GM21515 (cell line): ENCODE results near the gene CHD5.
"Not testable (repeated sequence)": the region's sequence is repeated elsewhere in the genome, so short reads cannot be mapped to it uniquely, and the experiment has no call there.

Source experiments
- ATAC-seq: cut with Tn5 transposase; IDR thresholded peaks from one replicate; pipeline ENCODE4 v1.9.1; 2021; ENCODE audit not compliant: unreplicated experiment

Gene CHD5

GRCh38 chr1:6088956-6089355 is 91.2 kb downstream of the CHD5 start:
- ATAC-seq, result no peak

GRCh38 chr1:6087958-6088357 is 92.2 kb downstream of the CHD5 start:
- no peak for ATAC-seq

GRCh38 chr1:6087377-6087772 is 92.7 kb downstream of the CHD5 start:
- ATAC-seq, result no peak

GRCh38 chr1:6086762-6087376 is 93.3 kb downstream of the CHD5 start:
- no peak for ATAC-seq

- ATAC-seq, result no peak
Observed at GRCh38 chr1:6086358-6086757, 93.8 kb downstream of the CHD5 start.

- no peak for ATAC-seq
Observed at GRCh38 chr1:6085666-6086065, 94.5 kb downstream of the CHD5 start.

GRCh38 chr1:6084781-6085495 is 95.2 kb downstream of the CHD5 start:
- no peak for ATAC-seq

GRCh38 chr1:6083801-6084446 is 96.2 kb downstream of the CHD5 start:
- no peak for ATAC-seq

- no peak for ATAC-seq
Observed at GRCh38 chr1:6083385-6083784, 96.7 kb downstream of the CHD5 start.

GRCh38 chr1:6082430-6082971 is 97.6 kb downstream of the CHD5 start:
- no peak for ATAC-seq

- ATAC-seq, result no peak
Observed at GRCh38 chr1:6081901-6082300, 98.2 kb downstream of the CHD5 start.

GRCh38 chr1:6080469-6080868 is 99.7 kb downstream of the CHD5 start:
- ATAC-seq, result no peak

- ATAC-seq, result no peak
Observed at GRCh38 chr1:6077919-6078318, 102.2 kb downstream of the CHD5 start.

GRCh38 chr1:6077506-6077905 is 102.6 kb downstream of the CHD5 start:
- ATAC-seq, result no peak

GRCh38 chr1:6077061-6077460 is 103.1 kb downstream of the CHD5 start:
- ATAC-seq, result not testable (repeated sequence)

GRCh38 chr1:6075748-6076147 is 104.4 kb downstream of the CHD5 start:
- no peak for ATAC-seq

- no peak for ATAC-seq
Observed at GRCh38 chr1:6074192-6074901, 105.8 kb downstream of the CHD5 start.

- no peak for ATAC-seq
Observed at GRCh38 chr1:6073480-6074053, 106.6 kb downstream of the CHD5 start.

GRCh38 chr1:6072774-6073479 is 107.2 kb downstream of the CHD5 start:
- no peak for ATAC-seq

GRCh38 chr1:6071219-6071618 is 108.9 kb downstream of the CHD5 start:
- ATAC-seq, result no peak
